SU-DHL-6 (cell line): ENCODE measurements around the gene THSD1.
"Not testable (repeated sequence)": the region's sequence is repeated elsewhere in the genome, so short reads cannot be mapped to it uniquely, and the experiment has no call there.

Experiments used
- EZH2phosphoT487 ChIP-seq: fragments of 200-600 bp; sonication (generic), shearing (Covaris generic); conservative IDR thresholded peaks from 2 replicates; pipeline ENCODE4 v1.6.1; 2018; ENCODE audit warnings: mild to moderate bottlenecking, antibody characterized with exemption, low read length, moderate library complexity, mixed read lengths
- TF ChIP-seq, protein P1 (sequence below): fragments of 200-600 bp; sonication (generic); IDR thresholded peaks from one replicate; pipeline ENCODE4 v1.5.1; 2017; ENCODE audit warnings: antibody characterized with exemption, mild to moderate bottlenecking, low read length, moderate library complexity; ENCODE audit not compliant: insufficient read depth, poor library complexity, severe bottlenecking

DNA sequence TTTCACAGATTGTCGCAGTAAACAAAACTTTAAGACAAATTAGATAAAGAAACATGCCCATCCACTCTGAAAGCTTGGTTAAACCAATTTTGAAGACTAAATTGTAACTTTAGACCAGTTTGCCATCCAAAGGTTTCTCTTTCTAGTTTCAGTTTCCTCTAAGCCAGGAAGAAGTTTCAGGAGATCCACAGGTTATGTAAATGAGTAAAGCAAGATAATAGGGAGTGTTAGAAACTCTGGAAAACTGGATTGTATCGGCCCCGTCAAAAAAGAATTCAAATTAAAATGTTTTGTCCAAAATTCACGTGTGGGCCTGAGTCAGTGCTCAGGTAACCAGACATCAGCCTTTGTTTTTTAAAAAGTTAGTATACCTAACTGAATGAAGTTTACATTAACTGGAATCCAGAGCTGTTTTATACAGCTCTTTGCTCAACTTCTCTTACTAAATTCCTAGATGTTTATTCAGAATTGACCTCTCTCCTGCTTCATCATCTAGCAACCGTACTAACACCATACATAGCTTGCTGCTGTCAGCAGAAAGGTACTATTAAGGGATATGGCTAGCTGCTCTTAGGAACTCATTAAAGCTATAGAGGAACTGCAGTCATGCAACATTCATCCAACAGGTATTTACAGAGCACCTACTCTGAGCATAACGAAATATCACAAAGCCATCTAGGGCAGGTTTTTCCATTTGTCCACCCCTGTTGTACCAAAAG, 43.6 kb downstream of the THSD1 start:
- TF ChIP-seq, protein P1, sequence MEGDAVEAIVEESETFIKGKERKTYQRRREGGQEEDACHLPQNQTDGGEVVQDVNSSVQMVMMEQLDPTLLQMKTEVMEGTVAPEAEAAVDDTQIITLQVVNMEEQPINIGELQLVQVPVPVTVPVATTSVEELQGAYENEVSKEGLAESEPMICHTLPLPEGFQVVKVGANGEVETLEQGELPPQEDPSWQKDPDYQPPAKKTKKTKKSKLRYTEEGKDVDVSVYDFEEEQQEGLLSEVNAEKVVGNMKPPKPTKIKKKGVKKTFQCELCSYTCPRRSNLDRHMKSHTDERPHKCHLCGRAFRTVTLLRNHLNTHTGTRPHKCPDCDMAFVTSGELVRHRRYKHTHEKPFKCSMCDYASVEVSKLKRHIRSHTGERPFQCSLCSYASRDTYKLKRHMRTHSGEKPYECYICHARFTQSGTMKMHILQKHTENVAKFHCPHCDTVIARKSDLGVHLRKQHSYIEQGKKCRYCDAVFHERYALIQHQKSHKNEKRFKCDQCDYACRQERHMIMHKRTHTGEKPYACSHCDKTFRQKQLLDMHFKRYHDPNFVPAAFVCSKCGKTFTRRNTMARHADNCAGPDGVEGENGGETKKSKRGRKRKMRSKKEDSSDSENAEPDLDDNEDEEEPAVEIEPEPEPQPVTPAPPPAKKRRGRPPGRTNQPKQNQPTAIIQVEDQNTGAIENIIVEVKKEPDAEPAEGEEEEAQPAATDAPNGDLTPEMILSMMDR = not testable (repeated sequence)
- TF ChIP-seq EZH2phosphoT487 = not testable (repeated sequence)
